ENCODE measurements around the gene CELF5.
A peak's percentile ranks its signal among the peaks of the same experiment; 100 is the strongest.
"Not testable (repeated sequence)": the region's sequence is repeated elsewhere in the genome, so short reads cannot be mapped to it uniquely, and the experiment has no call there.

CELF5 gene

GRCh38 chr19:3292958-3293529 is 68.6 kb downstream of the CELF5 start:
- DNase-seq (ENCODE audit: low spot score) = no peak

GRCh38 chr19:3293560-3293959 is 69.1 kb downstream of the CELF5 start:
- DNase-seq (ENCODE audit: low spot score) = no peak

GRCh38 chr19:3294080-3294850 is 69.8 kb downstream of the CELF5 start:
- no peak for DNase-seq (ENCODE audit: low spot score)

GRCh38 chr19:3295581-3295980 is 71.1 kb downstream of the CELF5 start:
- DNase-seq (ENCODE audit: low spot score) = no peak

GRCh38 chr19:3296034-3296433 is 71.6 kb downstream of the CELF5 start:
- no peak for DNase-seq (ENCODE audit: low spot score)

- DNase-seq (ENCODE audit: low spot score) = no peak
Observed at GRCh38 chr19:3296446-3296845, 72.0 kb downstream of the CELF5 start.

- no peak for DNase-seq (ENCODE audit: low spot score)
Observed at GRCh38 chr19:3298853-3299449, 74.5 kb downstream of the CELF5 start.

GRCh38 chr19:3300566-3300965 is 76.1 kb downstream of the CELF5 start:
- DNase-seq (ENCODE audit: low spot score) = not testable (repeated sequence)

GRCh38 chr19:3302755-3303154 is 78.3 kb downstream of the CELF5 start:
- DNase-seq (ENCODE audit: low spot score) = no peak

- DNase-seq (ENCODE audit: low spot score) = peak; percentile 80
Observed at GRCh38 chr19:3304871-3305423, 80.5 kb downstream of the CELF5 start.

- DNase-seq (ENCODE audit: low spot score) = no peak
Observed at GRCh38 chr19:3309724-3310123, 85.3 kb downstream of the CELF5 start.

- DNase-seq (ENCODE audit: low spot score) = no peak
Observed at GRCh38 chr19:3310280-3310679, 85.8 kb downstream of the CELF5 start.

GRCh38 chr19:3310711-3311110 is 86.2 kb downstream of the CELF5 start:
- DNase-seq (ENCODE audit: low spot score) = no peak

GRCh38 chr19:3313199-3313575 is 88.7 kb downstream of the CELF5 start:
- no peak for DNase-seq (ENCODE audit: low spot score)

GRCh38 chr19:3314962-3315675 is 90.7 kb downstream of the CELF5 start:
- DNase-seq (ENCODE audit: low spot score) = no peak

- no peak for DNase-seq (ENCODE audit: low spot score)
Observed at GRCh38 chr19:3315676-3315973, 91.2 kb downstream of the CELF5 start.

GRCh38 chr19:3316132-3316648 is 91.7 kb downstream of the CELF5 start:
- no peak for DNase-seq (ENCODE audit: low spot score)

GRCh38 chr19:3316659-3317207 is 92.3 kb downstream of the CELF5 start:
- no peak for DNase-seq (ENCODE audit: low spot score)

- peak; percentile 65 for DNase-seq (ENCODE audit: low spot score)
Observed at GRCh38 chr19:3319643-3320353, 95.3 kb downstream of the CELF5 start.

GRCh38 chr19:3320354-3320670 is 95.9 kb downstream of the CELF5 start:
- DNase-seq (ENCODE audit: low spot score) = no peak

GRCh38 chr19:3320853-3321252 is 96.4 kb downstream of the CELF5 start:
- DNase-seq (ENCODE audit: low spot score) = no peak

GRCh38 chr19:3321696-3322095 is 97.2 kb downstream of the CELF5 start:
- DNase-seq (ENCODE audit: low spot score) = no peak
